PFSK-1 (cell line): ENCODE results near the gene LIPC.

Source experiments
- POLR2AphosphoS5 ChIP-seq: IDR thresholded peaks from 2 replicates; pipeline ENCODE4 v1.6.1; 2012; ENCODE audit warnings: low read depth, mild to moderate bottlenecking, control low read depth, low read length, moderate library complexity
- REST ChIP-seq, 2 experiments: IDR thresholded peaks; 2 replicates each; pipeline versions ENCODE4 v1.6.1 to v1.8.0; 2011 to 2012; ENCODE audit warnings: low read depth in 2 of 2, low read length in 2 of 2, control low read depth in 1 of 2, inconsistent platforms in 1 of 2, mild to moderate bottlenecking in 1 of 2, moderate library complexity in 1 of 2; ENCODE audit not compliant: insufficient read depth in 1 of 2
- SIN3A ChIP-seq: IDR thresholded peaks from 2 replicates; pipeline ENCODE4 v1.6.1; 2012; ENCODE audit warnings: mild to moderate bottlenecking, low read length, moderate library complexity, borderline replicate concordance; ENCODE audit not compliant: insufficient read depth
- TAF1 ChIP-seq: IDR thresholded peaks from 2 replicates; pipeline ENCODE4 v1.6.1; 2012; ENCODE audit warnings: low read length, control low read depth, borderline replicate concordance; ENCODE audit not compliant: insufficient read depth

- TF ChIP-seq TAF1 (no peak), POLR2AphosphoS5 (no peak), SIN3A (no peak), REST (IDR thresholded peaks at IDR 0.05; ENCODE audit: insufficient read depth in 1 of 2, low read depth in 2 of 2, low read length in 2 of 2) (no peak)
Measured at GRCh38 chr15:58460872-58461271, 29.1 kb downstream of the LIPC start.
